Prostate gland (tissue), 2 donors: ENCODE results near the gene SCARF1.

ENCODE experiments used
- POLR2A ChIP-seq: fragments of 450-650 bp; IDR thresholded peaks from one replicate; pipeline ENCODE4 v1.6.1; 2016; ENCODE audit warnings: antibody characterized with exemption, mild to moderate bottlenecking
- TF ChIP-seq, protein P1 (sequence below), 4 experiments: fragments of 200-600 bp in 2 of 4; fragments of 450-650 bp in 2 of 4; sonication (generic) in 2 of 4; IDR thresholded peaks; 1 replicate in 3 of 4; 2 replicates in 1 of 4; pipeline ENCODE4 v1.5.1; 2016 to 2019; ENCODE audit warnings: antibody characterized with exemption in 4 of 4, mild to moderate bottlenecking in 2 of 4, moderate library complexity in 2 of 4

DNA sequence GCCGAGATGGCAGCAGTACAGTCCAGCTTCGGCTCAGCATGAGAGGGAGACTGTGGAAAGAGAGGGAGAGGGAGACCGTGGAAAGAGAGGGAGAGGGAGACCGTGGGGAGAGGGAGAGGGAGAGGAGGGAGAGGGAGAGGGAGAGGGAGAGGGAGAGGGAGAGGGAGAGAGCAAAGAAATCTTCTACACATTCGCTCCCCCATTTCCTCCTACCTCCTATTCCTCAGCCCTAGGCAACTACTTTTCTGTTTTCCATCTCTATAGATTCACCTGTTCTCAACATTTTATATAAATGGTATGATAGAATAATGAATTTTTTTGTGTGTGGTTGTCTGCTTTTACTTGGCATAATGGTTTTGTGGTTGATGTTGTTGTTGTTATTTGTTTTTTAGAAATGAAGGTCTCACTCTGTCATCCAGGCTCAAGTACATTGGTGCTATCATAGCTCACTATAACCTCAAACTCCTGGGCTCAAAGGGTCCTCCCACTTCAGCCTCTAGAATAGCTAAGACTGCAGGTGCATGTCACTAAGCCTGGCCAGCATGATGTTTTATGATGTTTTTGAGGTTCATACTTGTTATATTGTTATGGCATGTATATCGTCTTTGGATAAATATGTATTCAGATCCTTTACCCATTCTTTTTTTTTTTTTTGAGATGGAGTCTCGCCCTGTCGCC is 45.2 kb upstream of the SCARF1 start:
- TF ChIP-seq, protein P1, sequence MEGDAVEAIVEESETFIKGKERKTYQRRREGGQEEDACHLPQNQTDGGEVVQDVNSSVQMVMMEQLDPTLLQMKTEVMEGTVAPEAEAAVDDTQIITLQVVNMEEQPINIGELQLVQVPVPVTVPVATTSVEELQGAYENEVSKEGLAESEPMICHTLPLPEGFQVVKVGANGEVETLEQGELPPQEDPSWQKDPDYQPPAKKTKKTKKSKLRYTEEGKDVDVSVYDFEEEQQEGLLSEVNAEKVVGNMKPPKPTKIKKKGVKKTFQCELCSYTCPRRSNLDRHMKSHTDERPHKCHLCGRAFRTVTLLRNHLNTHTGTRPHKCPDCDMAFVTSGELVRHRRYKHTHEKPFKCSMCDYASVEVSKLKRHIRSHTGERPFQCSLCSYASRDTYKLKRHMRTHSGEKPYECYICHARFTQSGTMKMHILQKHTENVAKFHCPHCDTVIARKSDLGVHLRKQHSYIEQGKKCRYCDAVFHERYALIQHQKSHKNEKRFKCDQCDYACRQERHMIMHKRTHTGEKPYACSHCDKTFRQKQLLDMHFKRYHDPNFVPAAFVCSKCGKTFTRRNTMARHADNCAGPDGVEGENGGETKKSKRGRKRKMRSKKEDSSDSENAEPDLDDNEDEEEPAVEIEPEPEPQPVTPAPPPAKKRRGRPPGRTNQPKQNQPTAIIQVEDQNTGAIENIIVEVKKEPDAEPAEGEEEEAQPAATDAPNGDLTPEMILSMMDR (IDR thresholded peaks at IDR 0.05) = no peak
- no peak for TF ChIP-seq POLR2A
